ENCODE data around the gene SYPL1. TPM values are rescaled to one million over a fixed set of nuclear protein-coding genes. Genes with fewer than 3 reads are reported as not detected.

The SYPL1 gene
- total RNA-seq, 1 experiment from 2014 or later: 39.2 TPM

- Histone ChIP-seq H2BK12ac (ENCODE audit: insufficient read length, low read depth, low read length) (no peak overlapping the region), H4K5ac (ENCODE audit: insufficient read length, low read depth, low read length) (no peak overlapping the region), H4K20me1 (ENCODE audit: control insufficient read depth, insufficient read depth, insufficient read length) (no peaks in the 10 kb centered on the region), H4K91ac (ENCODE audit: insufficient read length, low read depth, low read length) (no peak overlapping the region), H3K4me2 (ENCODE audit: insufficient read depth, insufficient read length, low read length) (no peak overlapping the region), H3K56ac (ENCODE audit: insufficient read length, low read depth, low read length) (no peak overlapping the region), H2BK15ac (ENCODE audit: low read depth, low read length) (no peak overlapping the region), H3K4me1 (ENCODE audit: insufficient read depth, low read length) (no peaks in the 10 kb centered on the region; the same call in 1 of the 2 replicates), H3K9ac (ENCODE audit: extremely low read depth, insufficient read length, low read length) (no peak overlapping the region), H2BK5ac (ENCODE audit: insufficient read length, low read length) (no peak overlapping the region), H3K4ac (ENCODE audit: low read depth, low read length) (no peak overlapping the region), H4K8ac (replicated peaks; ENCODE audit: insufficient read length, low read depth, low read length) (no peak overlapping the region), H3K23ac (ENCODE audit: insufficient read length, low read depth, low read length) (no peak overlapping the region), H2AK5ac (ENCODE audit: insufficient read length, low read length) (no peak overlapping the region), H3T11ph (ENCODE audit: low read length) (no peak overlapping the region), H3K79me1 (ENCODE audit: insufficient read depth, low read depth, low read length, poor library complexity, severe bottlenecking) (no peaks in the 10 kb centered on the region), H3K79me2 (ENCODE audit: insufficient read depth, low read length) (no peaks in the 10 kb centered on the region), H3K23me2 (ENCODE audit: insufficient read length, low read depth, low read length, poor library complexity, severe bottlenecking) (no peaks in the 10 kb centered on the region), H2BK20ac (ENCODE audit: low read depth, low read length, poor library complexity, severe bottlenecking) (no peak overlapping the region), H3K9me3 (ENCODE audit: control insufficient read depth, low read depth, low read length) (no peaks in the 10 kb centered on the region), H3K27me3 (ENCODE audit: insufficient read depth, low read length) (no peaks in the 10 kb centered on the region), H3K18ac (ENCODE audit: insufficient read length, low read depth, low read length) (no peak overlapping the region), H3K27ac (ENCODE audit: insufficient read length, low read depth, low read length) (no peak overlapping the region), H3K14ac (ENCODE audit: insufficient read depth, low read length) (no peak overlapping the region), H2AFZ (ENCODE audit: low read length) (no peak overlapping the region), H2BK120ac (ENCODE audit: low read depth, low read length, poor library complexity, severe bottlenecking) (no peak overlapping the region)
- no peaks in the 10 kb centered on the region for H3K36me3 Mint-ChIP-seq (ENCODE audit: insufficient read depth in 1 of 3, low read depth in 3 of 3)
- H3K4me1 Mint-ChIP-seq: peaks cover 4 to 5% of the 10 kb centered on the region in 2 experiments; a peak in 2 of 4 replicates
- DNase-seq: no peak
- H3K9me3 Mint-ChIP-seq: no peaks in the 10 kb centered on the region
- H3K27ac Mint-ChIP-seq: no peak overlapping the region
- no peak overlapping the region for H3K4me3 Mint-ChIP-seq
- no CpG with 5 or more reads among the region's 3 CpGs for WGBS (ENCODE audit: extremely low coverage, insufficient read length, low lambda C conversion rate)
- H3K27me3 Mint-ChIP-seq (ENCODE audit: low read depth): no peaks in the 10 kb centered on the region; the same call in 1 of the 2 replicates
- TF ChIP-seq CTCF (conservative IDR thresholded peaks at IDR 0.05): no peak
These were observed 17.2 kb upstream of the SYPL1 start for GRCh38 chr7:106129291-106129690.

Measured in H9 (cell line).